Colon (tissue), 2 donors: ENCODE data around the gene SMIM41.

ENCODE experiments used
- FAIRE-seq: peaks from 2 replicates; lab custom pipeline; 2012; peaks lifted over from hg19 to GRCh38; lab: Jason Lieb, UNC
- donor health status: control.
- donor health status: control.

The SMIM41 gene

GRCh38 chr12:52122540-52122871, 43.0 kb downstream of the SMIM41 start:
- FAIRE-seq: no peak

GRCh38 chr12:52122904-52123303, 43.4 kb downstream of the SMIM41 start:
- no peak for FAIRE-seq

- FAIRE-seq: no peak
Observed at GRCh38 chr12:52123487-52124186, 44.1 kb downstream of the SMIM41 start.

GRCh38 chr12:52125476-52125900, 46.0 kb downstream of the SMIM41 start:
- no peak for FAIRE-seq

- FAIRE-seq: no peak
Observed at GRCh38 chr12:52126050-52126604, 46.6 kb downstream of the SMIM41 start.

GRCh38 chr12:52126605-52127578, 47.4 kb downstream of the SMIM41 start:
- no peak for FAIRE-seq

- no peak for FAIRE-seq
Observed at GRCh38 chr12:52127683-52128450, 48.4 kb downstream of the SMIM41 start.

- FAIRE-seq: no peak
Observed at GRCh38 chr12:52130711-52131110, 51.2 kb downstream of the SMIM41 start.

GRCh38 chr12:52132754-52133161, 53.3 kb downstream of the SMIM41 start:
- no peak for FAIRE-seq

- no peak for FAIRE-seq
Observed at GRCh38 chr12:52137746-52138145, 58.2 kb downstream of the SMIM41 start.

GRCh38 chr12:52139147-52139546, 59.6 kb downstream of the SMIM41 start:
- no peak for FAIRE-seq

GRCh38 chr12:52139579-52140062, 60.1 kb downstream of the SMIM41 start:
- no peak for FAIRE-seq

GRCh38 chr12:52141306-52141705, 61.8 kb downstream of the SMIM41 start:
- no peak for FAIRE-seq

- FAIRE-seq: no peak
Observed at GRCh38 chr12:52141875-52142274, 62.4 kb downstream of the SMIM41 start.

- no peak for FAIRE-seq
Observed at GRCh38 chr12:52142431-52142830, 62.9 kb downstream of the SMIM41 start.

- no peak for FAIRE-seq
Observed at GRCh38 chr12:52144512-52145227, 65.2 kb downstream of the SMIM41 start.

GRCh38 chr12:52145228-52146088, 66.0 kb downstream of the SMIM41 start:
- no peak for FAIRE-seq

GRCh38 chr12:52146089-52146821, 66.8 kb downstream of the SMIM41 start:
- FAIRE-seq: no peak

- no peak for FAIRE-seq
Observed at GRCh38 chr12:52146822-52147366, 67.4 kb downstream of the SMIM41 start.
